Measurements from ENCODE around the gene ABLIM3.

The ABLIM3 gene

DNA sequence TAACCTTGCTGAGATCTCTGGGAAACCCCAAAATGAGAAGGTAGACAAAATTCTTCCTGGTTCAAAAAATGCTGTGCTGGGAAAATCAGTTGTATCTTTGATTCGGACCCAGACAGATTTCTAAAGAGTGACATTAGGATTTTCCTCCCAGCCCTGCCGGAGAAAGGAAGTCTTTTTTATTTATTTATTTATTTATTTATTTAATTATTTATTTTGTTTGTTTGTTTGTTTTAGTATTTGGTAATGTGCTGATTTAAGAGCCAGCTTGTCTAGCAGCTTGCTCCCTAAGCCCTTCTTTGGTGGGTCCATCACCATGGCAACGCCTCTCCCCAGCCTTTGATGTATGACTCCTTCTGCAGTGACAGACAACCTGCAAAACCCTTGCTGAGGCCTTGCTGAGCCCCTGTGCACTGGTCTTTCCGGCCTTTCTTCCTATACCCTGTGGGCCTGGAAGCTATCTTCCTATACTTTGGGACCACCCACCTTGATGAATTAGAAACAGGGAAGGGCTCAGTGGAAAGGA lies 69.7 kb downstream of the ABLIM3 start:
- TF ChIP-seq, protein P1, sequence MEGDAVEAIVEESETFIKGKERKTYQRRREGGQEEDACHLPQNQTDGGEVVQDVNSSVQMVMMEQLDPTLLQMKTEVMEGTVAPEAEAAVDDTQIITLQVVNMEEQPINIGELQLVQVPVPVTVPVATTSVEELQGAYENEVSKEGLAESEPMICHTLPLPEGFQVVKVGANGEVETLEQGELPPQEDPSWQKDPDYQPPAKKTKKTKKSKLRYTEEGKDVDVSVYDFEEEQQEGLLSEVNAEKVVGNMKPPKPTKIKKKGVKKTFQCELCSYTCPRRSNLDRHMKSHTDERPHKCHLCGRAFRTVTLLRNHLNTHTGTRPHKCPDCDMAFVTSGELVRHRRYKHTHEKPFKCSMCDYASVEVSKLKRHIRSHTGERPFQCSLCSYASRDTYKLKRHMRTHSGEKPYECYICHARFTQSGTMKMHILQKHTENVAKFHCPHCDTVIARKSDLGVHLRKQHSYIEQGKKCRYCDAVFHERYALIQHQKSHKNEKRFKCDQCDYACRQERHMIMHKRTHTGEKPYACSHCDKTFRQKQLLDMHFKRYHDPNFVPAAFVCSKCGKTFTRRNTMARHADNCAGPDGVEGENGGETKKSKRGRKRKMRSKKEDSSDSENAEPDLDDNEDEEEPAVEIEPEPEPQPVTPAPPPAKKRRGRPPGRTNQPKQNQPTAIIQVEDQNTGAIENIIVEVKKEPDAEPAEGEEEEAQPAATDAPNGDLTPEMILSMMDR (IDR thresholded peaks at IDR 0.05) = no peak

DNA sequence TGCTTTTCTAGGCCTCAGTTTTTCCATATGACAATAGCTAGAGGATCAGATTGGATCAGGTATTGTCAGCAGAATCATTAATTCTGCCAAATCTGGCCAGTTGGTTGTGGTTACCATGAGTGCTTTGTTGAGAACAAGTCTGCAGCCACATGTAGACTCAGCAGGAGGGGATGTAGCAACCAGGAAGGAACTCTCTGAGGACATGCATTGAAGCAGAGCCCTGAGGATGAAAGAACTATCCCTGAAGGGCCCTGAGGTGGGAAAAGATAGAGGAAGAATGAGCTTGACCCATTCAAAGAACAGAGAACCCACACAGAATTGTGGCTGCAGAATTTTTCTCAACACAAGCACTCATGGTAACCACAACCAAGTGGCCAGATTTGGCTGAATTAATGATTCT lies 70.3 kb downstream of the ABLIM3 start:
- TF ChIP-seq, protein P1 (IDR thresholded peaks at IDR 0.05) = no peak

DNA sequence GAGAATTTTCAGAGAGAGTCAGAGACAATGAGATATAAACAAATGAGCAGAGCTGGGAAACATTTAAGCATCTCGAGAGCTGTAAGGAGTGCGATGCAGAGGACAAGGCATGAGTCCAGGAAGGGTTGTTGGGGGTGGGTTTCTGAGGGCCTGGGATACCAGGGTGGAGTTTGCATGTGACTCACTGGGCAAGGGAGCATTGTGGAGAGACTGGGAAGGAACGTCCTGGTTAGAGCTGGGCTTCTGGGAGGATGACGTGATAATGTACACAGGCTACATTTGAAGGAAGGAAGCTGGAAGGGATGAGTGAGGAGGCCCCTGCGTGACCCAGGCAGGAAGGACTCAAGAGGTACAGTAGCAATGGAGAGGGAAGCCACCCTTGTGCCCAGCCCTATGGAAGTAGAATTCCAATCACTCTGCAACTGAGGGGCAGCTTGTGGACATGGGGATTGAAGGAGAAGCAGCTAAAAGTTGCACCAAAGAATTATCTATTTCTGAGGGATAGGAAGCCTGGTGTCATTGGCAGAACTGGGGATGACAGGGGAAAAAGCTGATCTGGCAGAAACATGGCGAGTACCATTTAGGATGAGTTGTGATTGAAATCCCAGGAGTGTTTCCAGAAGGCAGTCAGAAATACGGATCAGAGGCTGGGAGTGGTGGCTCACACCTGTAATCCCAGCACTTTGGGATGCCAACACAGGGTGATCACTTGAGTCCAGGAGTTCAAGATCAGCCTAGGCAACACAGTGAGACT lies 71.1 kb downstream of the ABLIM3 start:
- TF ChIP-seq, protein P1 (IDR thresholded peaks at IDR 0.05) = no peak

DNA sequence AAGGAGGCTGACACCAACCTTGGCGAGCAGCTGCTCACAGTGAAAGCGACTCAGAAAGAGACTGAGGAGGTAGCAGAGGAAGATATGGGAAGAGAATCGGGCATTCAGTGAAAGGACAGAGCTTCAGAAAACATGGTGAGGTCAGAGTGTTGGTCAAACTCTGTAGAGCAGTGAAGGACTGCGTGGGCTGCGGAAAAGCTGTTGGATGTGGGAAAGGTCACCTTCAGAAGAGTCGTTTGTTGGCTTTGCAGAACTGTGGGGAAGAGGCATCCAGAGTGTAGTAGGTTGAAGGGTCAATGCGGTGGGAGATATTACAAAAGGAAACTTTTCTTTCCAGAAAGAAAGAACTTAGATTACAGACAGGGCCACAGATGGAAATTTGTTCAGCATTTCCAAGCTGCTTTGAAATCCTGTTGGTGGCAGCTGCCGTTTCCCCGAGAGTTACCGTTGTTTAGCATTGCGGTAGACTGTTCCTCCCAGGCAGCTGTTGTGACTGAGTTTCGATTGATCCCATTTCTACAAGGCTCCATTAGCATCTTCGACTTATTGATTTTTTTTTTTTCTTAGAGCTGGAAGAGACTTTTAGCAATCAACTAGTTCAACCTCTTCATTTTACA lies 72.1 kb downstream of the ABLIM3 start:
- TF ChIP-seq, protein P1 (IDR thresholded peaks at IDR 0.05) = no peak

DNA sequence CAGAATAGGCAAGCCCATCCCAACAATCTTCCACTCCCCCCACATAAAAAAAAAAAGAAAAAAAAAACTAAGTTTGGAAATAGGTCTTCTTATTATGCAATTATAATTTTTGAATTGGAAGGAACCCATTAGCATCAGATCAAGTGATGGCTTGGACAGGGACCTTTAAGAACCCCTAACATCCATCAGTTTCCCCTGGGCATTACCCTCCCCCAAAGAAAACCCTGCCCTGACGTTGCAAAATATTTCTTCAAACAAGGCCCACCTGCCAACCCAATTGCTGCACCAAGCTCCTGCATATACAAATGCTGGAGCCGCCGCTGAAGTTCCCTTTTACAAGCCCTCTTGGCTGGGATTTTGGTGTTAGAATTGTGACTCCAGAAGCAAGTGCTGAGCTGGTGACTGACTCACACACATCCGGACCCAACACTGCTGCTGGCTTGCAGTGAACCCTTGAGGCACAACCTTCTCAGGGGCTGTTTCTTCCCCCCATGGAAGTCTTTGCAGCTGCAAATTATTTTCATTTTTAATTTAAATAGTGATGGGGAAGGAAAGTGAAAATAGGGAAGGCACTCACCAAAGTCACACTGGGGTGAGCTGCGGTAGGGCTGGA lies 74.3 kb downstream of the ABLIM3 start:
- TF ChIP-seq, protein P1 (IDR thresholded peaks at IDR 0.05) = no peak

DNA sequence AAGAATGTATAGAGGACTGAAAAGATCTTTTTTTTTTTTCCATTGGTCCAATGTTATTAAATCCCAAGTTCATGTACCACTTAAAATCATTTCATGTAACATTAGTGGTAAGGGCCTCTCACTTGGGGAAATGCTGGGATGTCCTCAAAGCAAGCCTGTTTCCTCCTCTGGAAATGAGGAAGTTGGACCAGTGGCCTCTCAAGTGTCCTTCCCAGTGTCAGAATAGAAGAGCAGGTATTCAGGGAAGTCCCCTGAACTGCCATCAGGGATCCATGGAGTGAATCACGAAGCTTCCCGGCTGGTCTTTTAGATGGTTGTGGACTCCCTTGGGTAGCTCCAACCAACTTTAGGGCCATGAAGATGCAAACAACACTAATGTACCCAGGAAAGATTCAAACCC lies 75.2 kb downstream of the ABLIM3 start:
- TF ChIP-seq, protein P1 (IDR thresholded peaks at IDR 0.05) = no peak

DNA sequence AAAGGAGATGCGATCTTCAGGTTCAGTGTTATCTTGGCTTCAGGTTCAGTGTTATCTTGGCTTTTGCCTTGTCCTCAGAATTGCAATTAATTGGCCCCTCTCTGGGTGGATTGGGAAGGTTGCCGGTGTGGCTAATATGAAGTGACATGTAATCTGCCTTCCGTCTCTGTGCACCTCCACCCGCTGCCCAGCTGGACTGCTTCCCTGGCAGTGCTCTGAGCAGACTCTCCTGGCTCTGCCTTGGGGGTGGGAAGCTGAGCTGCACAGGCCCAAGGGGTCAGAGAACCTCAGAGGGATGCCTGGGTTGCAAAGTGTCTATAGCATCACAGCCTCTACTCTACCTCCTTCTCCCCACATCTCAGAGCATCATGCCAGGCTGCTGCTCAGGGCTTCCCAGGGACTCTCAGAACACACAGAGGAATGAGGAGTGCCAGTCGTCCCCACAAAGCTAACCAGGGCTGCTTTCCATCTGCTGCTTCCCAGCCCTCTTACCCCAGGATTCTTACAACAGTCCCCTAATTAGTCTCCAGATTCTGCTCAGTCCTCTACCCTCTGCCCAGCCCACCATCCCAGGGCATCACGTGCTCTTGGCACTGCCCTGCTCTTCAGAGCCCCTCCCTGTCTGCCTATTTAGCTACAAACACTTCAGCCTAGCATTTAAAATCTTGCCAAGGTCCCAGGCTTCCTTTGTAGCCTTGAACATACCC lies 76.0 kb downstream of the ABLIM3 start:
- TF ChIP-seq, protein P1 (IDR thresholded peaks at IDR 0.05) = no peak

Measured in LNCAP (cell line).